Rectal smooth muscle tissue (tissue), 1 donor: ENCODE measurements around the gene SDF2L1.
"Not testable (repeated sequence)": the region's sequence is repeated elsewhere in the genome, so short reads cannot be mapped to it uniquely, and the experiment has no call there.

Experiments used
- H3K27ac ChIP-seq: one replicate; pipeline ENCODE4 v1.7.0; 2013; ENCODE audit warnings: low read depth, low read length, inconsistent platforms
- H3K27me3 ChIP-seq: one replicate; pipeline ENCODE4 v1.7.0; 2013; ENCODE audit warnings: low read length; ENCODE audit not compliant: control insufficient read depth, insufficient read depth
- H3K36me3 ChIP-seq: one replicate; pipeline ENCODE4 v1.7.0; 2013; ENCODE audit warnings: low read length; ENCODE audit not compliant: control insufficient read depth, insufficient read depth
- H3K4me1 ChIP-seq: one replicate; pipeline ENCODE4 v1.7.0; 2013; ENCODE audit warnings: low read length; ENCODE audit not compliant: control insufficient read depth, insufficient read depth
- H3K4me3 ChIP-seq: one replicate; pipeline ENCODE4 v1.7.0; 2013; ENCODE audit warnings: low read length
- H3K9ac ChIP-seq: one replicate; pipeline ENCODE4 v1.7.0; 2013; ENCODE audit warnings: low read length

SDF2L1 gene

DNA sequence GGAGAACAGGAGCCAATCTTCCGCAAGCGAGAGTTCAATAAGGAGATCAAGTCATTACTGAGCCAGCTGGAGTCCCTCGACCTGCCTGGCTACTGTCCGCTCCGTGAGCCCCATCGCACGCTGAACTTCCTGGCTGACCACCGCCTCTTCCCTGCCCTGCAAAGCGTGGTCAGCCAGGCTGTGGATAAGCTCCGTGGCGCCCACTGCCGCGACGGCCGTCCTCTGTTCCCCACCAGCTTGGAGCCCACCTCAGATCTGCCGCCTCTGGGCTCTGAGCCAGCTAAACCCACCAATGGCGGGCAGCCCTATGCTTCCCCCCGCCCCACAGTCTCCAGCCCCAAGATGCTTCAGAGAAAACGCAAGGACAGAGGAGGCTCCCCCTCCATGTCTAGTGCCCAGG lies 7.3 kb upstream of the SDF2L1 start:
- H3K4me3 ChIP-seq = no peak overlapping the region
- no peak overlapping the region for H3K27ac ChIP-seq
- H3K4me1 ChIP-seq = no peaks in the 10 kb centered on the region
- no peaks in the 10 kb centered on the region for H3K36me3 ChIP-seq
- no peak overlapping the region for H3K9ac ChIP-seq
- H3K27me3 ChIP-seq = no peaks in the 10 kb centered on the region

DNA sequence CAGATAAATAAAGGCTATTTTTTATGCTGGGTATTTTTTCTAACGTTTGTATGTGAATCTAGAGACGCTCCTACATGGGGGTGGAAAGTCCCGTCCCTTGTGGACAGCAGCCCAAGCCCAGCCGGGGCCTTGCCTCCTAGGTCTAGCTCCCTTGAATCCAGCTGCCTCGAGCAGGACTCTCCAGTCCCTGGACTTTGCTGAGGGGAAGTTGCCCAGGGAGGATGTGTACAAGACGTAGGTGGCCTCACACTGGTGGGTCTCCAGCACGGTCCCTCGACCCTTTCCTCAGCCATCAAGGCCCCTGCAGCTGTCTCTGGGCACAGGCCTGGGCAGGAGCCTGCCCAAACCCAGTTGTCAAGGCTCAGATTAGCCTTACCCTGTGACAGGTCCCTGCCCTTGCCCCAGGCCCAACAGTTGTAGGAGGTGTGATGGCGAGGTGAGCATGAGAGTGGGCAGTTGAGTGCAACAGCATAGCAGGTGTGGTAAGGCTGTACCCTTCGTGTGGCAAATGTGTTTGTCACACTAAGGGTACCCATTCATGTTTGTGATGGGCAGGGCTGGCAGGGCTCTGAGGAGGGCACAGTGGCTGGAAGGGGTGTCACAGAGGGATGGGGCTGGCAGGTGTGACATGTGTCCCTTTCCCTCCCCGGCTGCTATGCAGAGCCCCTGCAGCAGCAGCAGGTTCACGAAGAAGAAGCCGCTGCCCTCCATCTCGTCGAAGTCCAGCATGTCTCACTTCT lies 6.2 kb upstream of the SDF2L1 start:
- Histone ChIP-seq H3K4me1 (no peaks in the 10 kb centered on the region), H3K27me3 (no peaks in the 10 kb centered on the region), H3K27ac (no peak overlapping the region), H3K9ac (no peak overlapping the region), H3K4me3 (no peak overlapping the region), H3K36me3 (no peaks in the 10 kb centered on the region)

DNA sequence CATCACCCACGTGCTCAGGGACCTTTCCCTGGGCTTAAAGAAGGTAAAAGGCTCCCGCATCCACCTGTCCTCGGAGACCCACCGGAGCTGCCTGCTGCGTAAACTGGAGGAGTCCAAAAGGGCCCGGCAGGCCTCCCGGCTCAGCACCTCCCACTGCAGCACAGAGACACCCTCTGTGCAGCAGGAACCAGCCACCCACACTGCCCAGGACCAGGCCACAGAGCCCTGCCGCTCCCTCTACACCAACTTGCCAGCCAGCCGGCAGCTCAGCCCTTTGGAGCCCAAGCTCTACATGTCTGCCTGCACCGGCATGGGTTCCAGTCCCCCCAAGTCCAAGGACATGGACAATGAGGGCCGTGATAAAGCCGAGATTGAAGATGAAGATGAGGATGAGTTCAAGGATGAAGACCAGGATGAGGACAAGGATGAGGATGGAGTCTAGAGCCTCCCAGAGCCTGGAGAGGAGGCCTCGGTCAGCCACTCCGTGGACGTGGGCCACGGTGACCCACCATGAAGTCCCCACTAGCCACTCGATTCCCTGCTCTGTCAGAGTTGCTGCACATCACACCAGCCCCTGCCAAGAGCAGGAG lies 5.4 kb upstream of the SDF2L1 start:
- H3K9ac ChIP-seq = no peak overlapping the region
- no peaks in the 10 kb centered on the region for H3K36me3 ChIP-seq
- no peak overlapping the region for H3K27ac ChIP-seq
- H3K27me3 ChIP-seq = no peaks in the 10 kb centered on the region
- no peak overlapping the region for H3K4me3 ChIP-seq
- H3K4me1 ChIP-seq = no peaks in the 10 kb centered on the region

GRCh38 chr22:21637450-21637849 lies 4.7 kb upstream of the SDF2L1 start:
- not testable (repeated sequence) for H3K4me3 ChIP-seq, H3K27ac ChIP-seq, H3K36me3 ChIP-seq, H3K9ac ChIP-seq, H3K27me3 ChIP-seq, H3K4me1 ChIP-seq

GRCh38 chr22:21639359-21639758 lies 2.7 kb upstream of the SDF2L1 start:
- Histone ChIP-seq H3K9ac (no peak overlapping the region), H3K36me3 (no peaks in the 10 kb centered on the region), H3K27ac (no peak overlapping the region), H3K4me3 (no peak overlapping the region), H3K4me1 (peaks cover 4% of the 10 kb centered on the region), H3K27me3 (no peaks in the 10 kb centered on the region)

DNA sequence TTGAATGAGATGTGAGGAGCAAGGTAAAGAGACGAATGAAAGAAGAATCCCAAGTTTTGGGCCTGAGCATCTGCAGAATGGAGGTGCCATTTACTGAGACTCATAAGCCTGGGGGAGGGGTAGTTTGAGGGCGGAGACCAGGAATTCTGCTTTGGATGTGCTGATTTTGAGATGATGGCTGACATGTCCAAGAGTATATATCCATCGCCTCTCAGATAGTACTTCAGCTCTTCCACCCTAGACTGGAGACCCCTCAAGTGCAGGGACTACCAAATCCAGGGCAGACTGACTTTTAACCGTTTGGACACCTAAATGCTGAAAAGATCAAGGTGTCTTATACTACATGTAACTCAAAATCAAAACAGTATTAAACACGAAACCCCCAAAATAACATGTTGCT lies 1.3 kb upstream of the SDF2L1 start:
- Histone ChIP-seq H3K4me3 (no peak overlapping the region), H3K36me3 (no peaks in the 10 kb centered on the region), H3K4me1 (peaks cover 4% of the 10 kb centered on the region), H3K27me3 (no peaks in the 10 kb centered on the region), H3K27ac (no peak overlapping the region), H3K9ac (no peak overlapping the region)

GRCh38 chr22:21641417-21641788 lies 699 bp upstream of the SDF2L1 start:
- Histone ChIP-seq H3K27ac (no peak overlapping the region), H3K36me3 (no peaks in the 10 kb centered on the region), H3K4me1 (peaks cover 4% of the 10 kb centered on the region)

DNA sequence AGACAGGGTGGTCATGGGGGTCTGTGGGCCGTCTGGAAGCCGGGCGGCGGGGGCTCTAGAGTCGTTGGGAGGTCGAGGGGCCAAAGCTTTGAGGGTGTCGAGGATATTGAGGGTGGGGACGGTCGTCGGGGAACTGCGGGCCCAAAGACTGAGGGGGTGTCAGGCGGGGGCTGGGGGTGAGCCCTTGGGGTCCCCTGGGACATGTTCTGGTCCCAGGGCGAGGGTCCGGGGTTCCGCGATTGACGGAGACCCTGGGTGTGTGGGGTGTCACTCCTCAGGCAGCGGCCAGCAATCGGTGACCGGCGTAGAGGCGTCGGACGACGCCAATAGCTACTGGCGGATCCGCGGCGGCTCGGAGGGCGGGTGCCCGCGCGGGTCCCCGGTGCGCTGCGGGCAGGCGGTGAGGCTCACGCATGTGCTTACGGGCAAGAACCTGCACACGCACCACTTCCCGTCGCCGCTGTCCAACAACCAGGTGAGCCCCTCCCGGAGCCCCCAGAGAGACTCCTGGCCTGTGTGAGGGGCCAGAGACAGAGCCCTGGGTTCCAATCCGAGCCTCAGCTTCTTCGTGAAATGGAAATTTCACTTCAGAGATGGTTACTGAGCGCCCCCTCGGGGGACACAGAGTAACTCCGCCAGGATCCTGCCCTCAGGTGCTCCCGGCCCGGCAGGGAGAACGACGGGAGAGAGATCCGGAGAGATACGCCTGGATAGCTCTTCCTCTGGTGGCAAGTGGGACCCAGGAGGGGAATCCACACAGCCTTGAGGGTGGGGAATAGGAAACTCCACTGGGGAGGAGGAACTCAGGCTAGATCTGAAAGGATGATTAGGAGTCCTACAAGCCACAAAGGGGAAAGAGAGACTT lies 714 bp downstream of the SDF2L1 start:
- H3K9ac ChIP-seq = peak overlapping the region; percentile 27
- no peaks in the 10 kb centered on the region for H3K36me3 ChIP-seq
- peak overlapping the region; percentile 12 for H3K27ac ChIP-seq
- H3K4me1 ChIP-seq = peaks cover 4% of the 10 kb centered on the region
- H3K4me3 ChIP-seq = peak overlapping the region; percentile 84
- no peaks in the 10 kb centered on the region for H3K27me3 ChIP-seq

More at GRCh38 chr22:21641417-21641788, 699 bp upstream of the SDF2L1 start:
- Histone ChIP-seq H3K27me3 (no peaks in the 10 kb centered on the region), H3K4me3 (peak overlapping the region; percentile 71), H3K9ac (no peak overlapping the region)

DNA sequence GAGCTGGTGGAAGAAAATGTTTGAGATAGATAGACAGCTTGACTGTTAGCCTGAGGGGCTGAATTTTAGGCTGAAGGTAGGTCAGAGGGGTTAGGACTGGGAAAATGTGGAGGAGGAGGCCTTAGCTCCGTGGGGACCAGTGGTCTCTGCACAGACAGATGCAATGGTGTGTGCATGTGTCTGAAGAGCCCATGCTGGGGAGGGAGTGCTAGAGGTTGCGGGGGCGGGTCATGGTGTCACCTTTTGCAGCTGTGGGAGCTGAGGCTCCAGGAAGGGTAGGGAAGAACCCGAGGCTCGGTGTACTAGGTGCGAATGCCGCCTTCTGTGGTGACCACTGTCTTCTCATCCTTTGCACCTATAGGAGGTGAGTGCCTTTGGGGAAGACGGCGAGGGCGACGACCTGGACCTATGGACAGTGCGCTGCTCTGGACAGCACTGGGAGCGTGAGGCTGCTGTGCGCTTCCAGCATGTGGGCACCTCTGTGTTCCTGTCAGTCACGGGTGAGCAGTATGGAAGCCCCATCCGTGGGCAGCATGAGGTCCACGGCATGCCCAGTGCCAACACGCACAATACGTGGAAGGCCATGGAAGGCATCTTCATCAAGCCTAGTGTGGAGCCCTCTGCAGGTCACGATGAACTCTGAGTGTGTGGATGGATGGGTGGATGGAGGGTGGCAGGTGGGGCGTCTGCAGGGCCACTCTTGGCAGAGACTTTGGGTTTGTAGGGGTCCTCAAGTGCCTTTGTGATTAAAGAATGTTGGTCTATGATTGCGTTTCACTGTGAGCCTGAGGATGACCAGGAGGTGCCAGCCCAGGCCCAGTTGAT lies 1.6 kb downstream of the SDF2L1 start:
- Histone ChIP-seq H3K27me3 (no peaks in the 10 kb centered on the region), H3K4me3 (peak overlapping the region; percentile 84), H3K36me3 (no peaks in the 10 kb centered on the region), H3K9ac (no peak overlapping the region), H3K4me1 (peaks cover 4% of the 10 kb centered on the region), H3K27ac (no peak overlapping the region)

- H3K4me1 ChIP-seq, H3K36me3 ChIP-seq: not testable (repeated sequence)
Observed at GRCh38 chr22:21645513-21645912, 3.4 kb downstream of the SDF2L1 start.

DNA sequence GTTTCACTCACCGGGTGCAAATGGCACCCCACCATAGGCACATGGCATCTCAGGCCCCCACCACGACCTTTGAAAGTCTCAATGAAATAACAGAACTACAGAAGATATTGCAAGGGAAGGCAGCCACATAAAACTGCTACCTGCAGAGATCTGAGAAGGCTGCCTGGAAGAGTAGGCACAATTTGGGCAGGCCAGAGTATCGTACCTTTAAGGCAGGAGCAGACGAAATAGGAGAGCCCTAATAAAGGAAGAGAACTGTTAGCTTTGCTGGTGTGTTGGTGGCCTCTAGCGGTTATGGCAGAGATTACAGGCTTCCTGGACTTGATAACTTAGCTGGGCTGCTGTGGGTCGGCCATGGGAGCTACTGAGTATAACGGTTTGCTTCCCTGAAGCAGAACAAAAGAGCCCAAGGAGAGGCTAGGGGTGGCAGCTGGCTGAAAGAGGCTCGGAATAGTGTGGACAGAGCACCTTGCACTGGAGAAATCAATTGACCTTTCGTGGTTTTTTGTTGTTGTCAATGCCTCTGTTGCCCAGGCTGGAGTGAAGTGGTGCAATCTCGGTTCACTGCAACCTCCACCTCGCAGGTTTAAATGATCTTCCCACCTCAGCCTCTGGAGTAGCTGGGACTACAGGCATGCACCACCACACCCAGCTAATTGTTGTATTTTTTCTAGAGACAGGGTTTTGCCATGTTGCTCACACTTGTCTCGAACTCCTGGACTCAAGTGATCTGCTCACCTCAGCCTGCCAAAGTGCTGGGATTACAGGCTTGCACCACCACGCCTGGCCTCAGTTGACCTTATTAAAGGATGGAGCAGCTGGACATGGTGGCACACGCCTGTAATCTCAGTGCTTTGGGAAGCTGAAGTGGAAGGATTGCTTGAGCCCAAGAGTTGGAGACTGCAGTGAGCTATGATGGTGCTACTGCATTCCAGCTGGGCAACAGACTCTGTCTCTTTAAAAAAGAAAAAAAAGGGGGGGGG lies 4.8 kb downstream of the SDF2L1 start:
- no peak overlapping the region for H3K9ac ChIP-seq
- no peaks in the 10 kb centered on the region for H3K27me3 ChIP-seq
- no peak overlapping the region for H3K27ac ChIP-seq
- H3K36me3 ChIP-seq = no peaks in the 10 kb centered on the region
- peaks cover 7% of the 10 kb centered on the region for H3K4me1 ChIP-seq
- H3K4me3 ChIP-seq = no peak overlapping the region

More at GRCh38 chr22:21645513-21645912, 3.4 kb downstream of the SDF2L1 start:
- H3K27me3 ChIP-seq, H3K9ac ChIP-seq, H3K27ac ChIP-seq, H3K4me3 ChIP-seq: not testable (repeated sequence)
